Upper lobe of left lung (tissue), 4 donors: ENCODE results near the gene AXL.

Experiments used
- CTCF ChIP-seq, 6 experiments: fragments of 450-650 bp in 4 of 6; fragments of 200-600 bp in 2 of 6; sonication (generic) in 2 of 6; IDR thresholded peaks; one replicate each; pipeline ENCODE4 v1.5.1; 2016 to 2019; ENCODE audit warnings: antibody characterized with exemption in 6 of 6
- EP300 ChIP-seq, 4 donors: sonication (generic); formaldehyde crosslinking; IDR thresholded peaks; one replicate each; pipeline ENCODE4 v1.5.1; 2017; ENCODE audit warnings: antibody characterized with exemption in 4 of 4, control low read depth in 2 of 4
- POLR2A ChIP-seq, 4 donors: fragments of 450-650 bp; IDR thresholded peaks; one replicate each; pipeline ENCODE4 v1.5.1; 2016 to 2017; ENCODE audit warnings: antibody characterized with exemption in 4 of 4, mild to moderate bottlenecking in 2 of 4
- POLR2AphosphoS5 ChIP-seq, 2 donors: sonication (generic); formaldehyde crosslinking; IDR thresholded peaks; one replicate each; pipeline ENCODE4 v1.5.1; 2017; ENCODE audit warnings: antibody characterized with exemption in 2 of 2

- TF ChIP-seq EP300 (IDR thresholded peaks at IDR 0.05) (no peak), POLR2A (IDR thresholded peaks at IDR 0.05) (no peak), CTCF (IDR thresholded peaks at IDR 0.05) (no peak), POLR2AphosphoS5 (IDR thresholded peaks at IDR 0.05) (no peak)
Measured at GRCh38 chr19:41218249-41218614, 791 bp upstream of the AXL start.
